DOHH2 (cell line): ENCODE results near the gene TAS2R14.

Source experiments
- EZH2phosphoT487 ChIP-seq: fragments of 200-600 bp; sonication (generic); IDR thresholded peaks from 2 replicates; pipeline ENCODE4 v1.6.1; 2017; ENCODE audit warnings: borderline replicate concordance, mild to moderate bottlenecking, antibody characterized with exemption, low read length, moderate library complexity, mixed read lengths
- TF ChIP-seq, protein P1 (sequence below): fragments of 200-600 bp; sonication (generic); IDR thresholded peaks from one replicate; pipeline ENCODE4 v1.5.1; 2014; ENCODE audit warnings: antibody characterized with exemption, mild to moderate bottlenecking, low read depth, low read length; ENCODE audit not compliant: poor library complexity, severe bottlenecking

DNA sequence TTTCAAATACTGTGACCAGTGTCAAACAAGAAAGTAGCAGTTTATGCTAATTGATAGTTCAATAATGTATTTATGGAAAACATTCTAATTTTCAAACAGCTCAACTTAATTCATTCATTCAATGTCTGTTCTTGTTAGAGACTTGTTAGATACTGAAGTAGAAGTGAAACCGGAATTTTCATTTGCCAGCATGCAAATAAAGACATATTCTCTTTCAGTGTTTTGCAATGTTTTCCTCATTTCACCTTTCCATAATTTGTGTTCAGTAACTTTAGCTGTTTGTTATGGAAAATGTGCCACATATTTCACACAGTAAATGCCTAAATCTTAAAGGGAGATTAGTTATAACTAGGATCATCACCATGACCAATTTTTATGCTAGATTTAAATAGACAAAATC lies 26.4 kb upstream of the TAS2R14 start:
- TF ChIP-seq, protein P1, sequence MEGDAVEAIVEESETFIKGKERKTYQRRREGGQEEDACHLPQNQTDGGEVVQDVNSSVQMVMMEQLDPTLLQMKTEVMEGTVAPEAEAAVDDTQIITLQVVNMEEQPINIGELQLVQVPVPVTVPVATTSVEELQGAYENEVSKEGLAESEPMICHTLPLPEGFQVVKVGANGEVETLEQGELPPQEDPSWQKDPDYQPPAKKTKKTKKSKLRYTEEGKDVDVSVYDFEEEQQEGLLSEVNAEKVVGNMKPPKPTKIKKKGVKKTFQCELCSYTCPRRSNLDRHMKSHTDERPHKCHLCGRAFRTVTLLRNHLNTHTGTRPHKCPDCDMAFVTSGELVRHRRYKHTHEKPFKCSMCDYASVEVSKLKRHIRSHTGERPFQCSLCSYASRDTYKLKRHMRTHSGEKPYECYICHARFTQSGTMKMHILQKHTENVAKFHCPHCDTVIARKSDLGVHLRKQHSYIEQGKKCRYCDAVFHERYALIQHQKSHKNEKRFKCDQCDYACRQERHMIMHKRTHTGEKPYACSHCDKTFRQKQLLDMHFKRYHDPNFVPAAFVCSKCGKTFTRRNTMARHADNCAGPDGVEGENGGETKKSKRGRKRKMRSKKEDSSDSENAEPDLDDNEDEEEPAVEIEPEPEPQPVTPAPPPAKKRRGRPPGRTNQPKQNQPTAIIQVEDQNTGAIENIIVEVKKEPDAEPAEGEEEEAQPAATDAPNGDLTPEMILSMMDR, result no peak
- TF ChIP-seq EZH2phosphoT487, result no peak
